A673 (cell line): ENCODE data around the gene KRTAP9-4. TPM values are rescaled to one million over a fixed set of nuclear protein-coding genes. Genes with fewer than 3 reads are reported as not detected.

ENCODE experiments used
- BruUV-seq: library from RNA; stranded (reverse); fragments of 400-500 nt; replicated peaks from 2 replicates; lab custom pipeline; 2021; lab: Mats Ljungman, UMichigan
- CTCF ChIA-PET: fragments of 300-600 bp; sonication (Branson Sonifier 250); formaldehyde crosslinking; loops from one replicate; lab custom pipeline; 2022; ENCODE audit warnings: antibody characterized with exemption; lab: Charles Lee
- POLR2A ChIA-PET: fragments of 300-600 bp; sonication (Branson Sonifier 250); formaldehyde crosslinking; loops from one replicate; lab custom pipeline; 2022; ENCODE audit warnings: antibody characterized with exemption; ENCODE audit not compliant: low non-redundant PET; lab: Charles Lee
- DNase-seq: peaks from one replicate; pipeline ENCODE4 v3.0.0-alpha.2; 2015; ENCODE audit warnings: low spot score
- H3K27ac ChIP-seq: fragments of 200-600 bp; sonication (generic); 2 replicates; pipeline ENCODE4 v1.5.1; 2016; ENCODE audit warnings: mixed run types, low read depth, mild to moderate bottlenecking, mixed read lengths, antibody characterized with exemption, low read length; ENCODE audit not compliant: poor library complexity, severe bottlenecking
- H3K27me3 ChIP-seq: fragments of 200-600 bp; sonication (generic); replicated peaks from 2 replicates; pipeline ENCODE4 v1.6.1; 2017; ENCODE audit warnings: mixed run types, low read depth, mild to moderate bottlenecking, mixed read lengths, antibody characterized with exemption, low read length; ENCODE audit not compliant: insufficient read depth, poor library complexity
- H3K36me3 ChIP-seq: fragments of 200-600 bp; sonication (generic); 2 replicates; pipeline ENCODE4 v1.6.1; 2016; ENCODE audit warnings: mixed run types, mild to moderate bottlenecking, mixed read lengths, antibody characterized with exemption, low read length; ENCODE audit not compliant: insufficient read depth, poor library complexity, severe bottlenecking
- H3K4me1 ChIP-seq: fragments of 200-600 bp; sonication (generic); 2 replicates; pipeline ENCODE4 v1.6.1; 2017; ENCODE audit warnings: mixed run types, mild to moderate bottlenecking, mixed read lengths, antibody characterized with exemption, low read length; ENCODE audit not compliant: insufficient read depth, poor library complexity, severe bottlenecking
- H3K4me3 ChIP-seq: fragments of 200-600 bp; sonication (generic); 2 replicates; pipeline ENCODE4 v1.5.1; 2016; ENCODE audit warnings: low read depth, mixed run types, mild to moderate bottlenecking, mixed read lengths, low read length; ENCODE audit not compliant: poor library complexity, severe bottlenecking
- H3K9me3 ChIP-seq: fragments of 200-600 bp; sonication (generic); 2 replicates; pipeline ENCODE4 v1.6.1; 2016; ENCODE audit warnings: mixed run types, low read depth, mild to moderate bottlenecking, mixed read lengths, antibody characterized with exemption, low read length; ENCODE audit not compliant: poor library complexity, severe bottlenecking
- CTCF ChIP-seq: fragments of 300-800, 200-600 bp; sonication (generic); conservative IDR thresholded peaks from 2 replicates; pipeline ENCODE4 v1.5.1; 2017; ENCODE audit warnings: low read depth, mild to moderate bottlenecking, antibody characterized with exemption, low read length, moderate library complexity, mixed read lengths
- EZH2 ChIP-seq: fragments of 200-600 bp; sonication (generic); IDR thresholded peaks from 2 replicates; pipeline ENCODE4 v1.6.1; 2017; ENCODE audit warnings: borderline replicate concordance, low read depth, mild to moderate bottlenecking, mixed read lengths, antibody characterized with exemption, low read length; ENCODE audit not compliant: poor library complexity, severe bottlenecking
- intact Hi-C: fragments of 100-400 bp; cut with micrococcal nuclease; formaldehyde crosslinking; loops from one replicate; pipeline ENCODE4 v1.10.0; 2022; ENCODE audit not compliant: unreplicated experiment
- total RNA-seq: library from RNA; stranded (reverse); gene quantifications from 2 replicates; pipeline ENCODE4 v1.2.3, GENCODE V29; 2021

KRTAP9-4 gene
- total RNA-seq, 1 experiment from 2014 or later = not detected

- DNase-seq = peak; percentile 27
- Histone ChIP-seq H3K36me3 (no peaks in the 10 kb centered on the region), H3K4me3 (no peak overlapping the region), H3K9me3 (no peaks in the 10 kb centered on the region), H3K27me3 (no peaks in the 10 kb centered on the region), H3K4me1 (peaks cover 20% of the 10 kb centered on the region), H3K27ac (no peak overlapping the region)
- BruUV-seq = no TSS peak
- POLR2A ChIA-PET = no interaction called here
- TF ChIP-seq CTCF = no peak
- no peak for TF ChIP-seq EZH2
- CTCF ChIA-PET = no interaction called here
- intact Hi-C loops = no loop called here
These were observed 35.1 kb downstream of the KRTAP9-4 start for GRCh38 chr17:41284546-41284945.

GRCh38 chr17:41287050-41287449, 37.6 kb downstream of the KRTAP9-4 start:
- Histone ChIP-seq H3K27me3 (no peaks in the 10 kb centered on the region), H3K9me3 (no peaks in the 10 kb centered on the region), H3K4me1 (peaks cover 20% of the 10 kb centered on the region), H3K27ac (no peak overlapping the region), H3K4me3 (no peak overlapping the region), H3K36me3 (no peaks in the 10 kb centered on the region)
- no peak for TF ChIP-seq CTCF
- intact Hi-C loops = no loop called here
- CTCF ChIA-PET = no interaction called here
- POLR2A ChIA-PET = interaction anchor here (0.7 kb wide), 1 partner anchor 141 kb away, joined by 6 read pairs; no protein-coding TSS in a partner anchor
- DNase-seq = no peak
- no TSS peak for BruUV-seq

- ChIA-PET POLR2A (no interaction called here), CTCF (no interaction called here)
- H3K4me1 ChIP-seq = no peaks in the 10 kb centered on the region
- H3K27ac ChIP-seq = no peak overlapping the region
- TF ChIP-seq EZH2 (no peak), CTCF (no peak)
- no peak overlapping the region for H3K4me3 ChIP-seq
- DNase-seq = no peak
- no peaks in the 10 kb centered on the region for H3K27me3 ChIP-seq
- H3K36me3 ChIP-seq = no peaks in the 10 kb centered on the region
- no TSS peak for BruUV-seq
- intact Hi-C loops = no loop called here
- H3K9me3 ChIP-seq = no peaks in the 10 kb centered on the region
These were observed 44.5 kb downstream of the KRTAP9-4 start for GRCh38 chr17:41294016-41294415.
